Activated naive CD8-positive, alpha-beta T cell treated with anti-CD3 and anti-CD28 coated beads, Interleukin-2, amount 10 ng/mL, durations not matched to agents 7 days and 5 days (primary cell): ENCODE data around the gene CNKSR2. TPM values are rescaled to one million over a fixed set of nuclear protein-coding genes. Genes with fewer than 3 reads are reported as not detected.

Experiments
- ATAC-seq: fragments of 150-1000 bp; cut with Tn5 transposase; one replicate; pipeline ENCODE4 v1.10.0; 2021; ENCODE audit warnings: low read depth, moderate library complexity
- POLR2A ChIA-PET: fragments of 350-600 bp; sonication (Branson Sonifier 250); formaldehyde crosslinking; loops from one replicate; lab custom pipeline; 2021; ENCODE audit warnings: antibody characterized with exemption; lab: Charles Lee
- DNase-seq: peaks from one replicate; pipeline ENCODE4 v3.0.0; 2021
- H3K27ac Mint-ChIP-seq: one replicate; pipeline ENCODE4 v1.8.0; 2022; ENCODE audit warnings: mild to moderate bottlenecking, mixed read lengths
- H3K27me3 Mint-ChIP-seq: one replicate; pipeline ENCODE4 v1.8.0; 2022; ENCODE audit warnings: mild to moderate bottlenecking, moderate library complexity, mixed read lengths
- H3K36me3 Mint-ChIP-seq: one replicate; pipeline ENCODE4 v1.8.0; 2021; ENCODE audit warnings: mild to moderate bottlenecking, mixed read lengths
- H3K4me1 Mint-ChIP-seq: one replicate; pipeline ENCODE4 v1.8.0; 2021; ENCODE audit warnings: mixed read lengths
- H3K4me3 Mint-ChIP-seq: one replicate; pipeline ENCODE4 v1.8.0; 2022; ENCODE audit warnings: mild to moderate bottlenecking, moderate library complexity, mixed read lengths
- H3K9me3 Mint-ChIP-seq: one replicate; pipeline ENCODE4 v1.8.0; 2021; ENCODE audit warnings: mixed read lengths
- total RNA-seq, 2 experiments: library from RNA; stranded (reverse); gene quantifications; one replicate each; pipeline ENCODE4 v1.2.3, GENCODE V29; 2021

The CNKSR2 gene
- total RNA-seq, 2 experiments from 2014 or later, result 9.0 to 9.2 TPM

DNA sequence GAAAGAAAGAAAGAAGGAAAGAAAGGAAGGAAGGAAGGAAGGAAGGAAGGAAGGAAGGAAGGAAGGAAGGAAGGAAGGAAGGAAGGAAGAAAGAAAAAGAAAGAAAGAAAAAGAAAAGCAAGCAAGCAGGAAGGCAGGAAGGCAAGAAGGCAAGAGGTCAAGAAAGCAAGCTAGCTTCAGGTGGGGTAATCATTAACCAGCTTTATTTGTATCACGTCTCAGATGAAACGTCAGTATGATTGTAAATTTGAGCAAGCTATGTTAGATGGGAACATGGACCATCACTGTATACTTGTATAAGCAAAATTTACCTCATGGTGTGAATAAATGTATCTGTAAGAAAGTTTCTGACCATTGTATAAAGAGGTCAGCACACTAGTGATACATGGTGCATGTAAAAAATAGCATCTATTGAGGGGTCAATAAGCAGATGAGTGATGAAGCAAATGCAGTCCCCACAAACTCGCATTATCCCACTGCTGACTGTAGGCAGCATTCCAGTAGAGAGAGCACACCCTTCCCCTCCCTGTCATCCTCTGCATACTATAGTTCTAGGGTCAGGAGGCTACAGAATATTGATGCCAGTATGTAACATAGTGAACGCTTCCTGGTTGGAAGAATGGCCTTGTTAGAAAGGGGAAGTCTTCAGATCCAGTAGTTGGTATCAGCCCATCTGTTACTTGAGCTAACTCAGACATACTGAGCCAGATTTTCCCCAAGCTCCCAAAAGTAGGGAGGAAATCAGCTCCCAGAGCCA is 300.4 kb downstream of the CNKSR2 start:
- no peaks in the 10 kb centered on the region for H3K9me3 Mint-ChIP-seq
- no peaks in the 10 kb centered on the region for H3K36me3 Mint-ChIP-seq
- H3K4me3 Mint-ChIP-seq, result no peak overlapping the region
- peaks cover 3% of the 10 kb centered on the region for H3K27me3 Mint-ChIP-seq
- POLR2A ChIA-PET, result no interaction called here
- DNase-seq (no peak), ATAC-seq (no peak)
- no peak overlapping the region for H3K27ac Mint-ChIP-seq
- no peaks in the 10 kb centered on the region for H3K4me1 Mint-ChIP-seq

DNA sequence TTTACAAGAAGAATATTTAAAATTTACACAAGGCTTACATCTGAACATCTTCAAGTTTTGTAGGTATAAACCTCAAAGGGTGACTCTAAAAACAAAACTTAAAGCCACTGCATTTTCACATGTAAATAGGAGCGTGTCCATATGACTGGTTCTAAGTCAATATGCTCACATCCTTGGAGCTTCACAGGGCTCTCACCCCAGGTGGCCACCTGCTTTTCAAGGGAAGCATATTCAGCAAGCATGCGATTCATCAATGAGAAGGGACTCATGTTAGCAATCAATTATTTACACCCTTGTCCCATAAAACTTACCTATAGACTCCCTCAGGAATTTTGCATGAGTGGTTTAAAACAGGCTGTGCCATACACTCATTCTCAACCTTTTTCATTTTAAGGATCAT is 301.7 kb downstream of the CNKSR2 start:
- H3K27ac Mint-ChIP-seq, result no peak overlapping the region
- no peak for DNase-seq
- no peak overlapping the region for H3K4me3 Mint-ChIP-seq
- ATAC-seq, result no peak
- peaks cover 3% of the 10 kb centered on the region for H3K27me3 Mint-ChIP-seq
- POLR2A ChIA-PET, result no interaction called here
- no peaks in the 10 kb centered on the region for H3K4me1 Mint-ChIP-seq
- H3K36me3 Mint-ChIP-seq, result no peaks in the 10 kb centered on the region
- H3K9me3 Mint-ChIP-seq, result no peaks in the 10 kb centered on the region

DNA sequence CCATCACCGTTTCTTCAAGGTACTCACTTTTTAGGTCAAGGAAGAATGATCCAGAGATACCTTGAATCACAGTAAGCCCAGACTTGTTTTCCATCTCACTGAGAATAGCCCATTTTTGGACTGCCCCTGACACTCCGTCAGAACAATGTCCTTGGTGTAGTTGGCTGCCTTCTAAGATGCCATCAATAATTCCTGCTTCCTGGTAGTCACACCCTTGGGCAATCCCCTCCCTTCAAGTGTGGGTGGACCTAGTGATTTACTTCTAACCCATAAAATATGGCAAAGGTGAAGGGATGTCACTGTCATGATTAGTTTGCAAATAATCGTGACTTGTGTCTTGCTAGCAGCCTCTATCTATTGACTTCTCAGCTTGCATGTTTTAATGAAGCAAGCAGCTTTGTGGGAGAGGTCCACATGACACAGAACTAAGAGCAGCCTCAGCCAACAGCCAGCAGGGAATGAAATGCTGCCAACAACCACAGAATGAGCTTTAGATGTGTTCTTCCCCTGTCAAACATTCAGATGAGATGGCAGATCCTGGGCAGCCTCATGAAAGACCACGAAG is 303.9 kb downstream of the CNKSR2 start:
- no peaks in the 10 kb centered on the region for H3K36me3 Mint-ChIP-seq
- no peak for DNase-seq
- H3K4me3 Mint-ChIP-seq, result no peak overlapping the region
- peaks cover 3% of the 10 kb centered on the region for H3K27me3 Mint-ChIP-seq
- no peak for ATAC-seq
- POLR2A ChIA-PET, result no interaction called here
- no peaks in the 10 kb centered on the region for H3K4me1 Mint-ChIP-seq
- H3K27ac Mint-ChIP-seq, result no peak overlapping the region
- no peaks in the 10 kb centered on the region for H3K9me3 Mint-ChIP-seq

DNA sequence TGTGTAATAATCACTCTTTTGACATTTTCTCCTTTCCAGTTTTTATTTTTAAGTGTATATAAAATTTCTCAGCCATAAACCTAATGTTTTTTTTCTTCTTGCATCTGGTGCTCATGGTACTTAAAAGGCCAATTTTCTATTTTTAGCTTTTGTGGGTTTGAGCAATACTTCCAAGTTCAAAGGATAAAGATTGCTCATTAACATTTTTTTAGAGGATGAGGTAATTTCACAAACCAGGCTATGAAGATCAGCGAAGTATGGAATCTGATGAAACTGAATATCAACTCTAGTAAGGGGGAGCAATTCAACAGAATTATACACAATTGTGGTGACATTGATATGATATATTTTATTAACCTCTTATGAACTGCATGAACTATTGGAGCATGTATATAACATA is 309.7 kb downstream of the CNKSR2 start:
- H3K4me3 Mint-ChIP-seq, result no peak overlapping the region
- H3K9me3 Mint-ChIP-seq, result peaks cover 2% of the 10 kb centered on the region
- no peaks in the 10 kb centered on the region for H3K27me3 Mint-ChIP-seq
- ATAC-seq (no peak), DNase-seq (no peak)
- H3K36me3 Mint-ChIP-seq, result no peaks in the 10 kb centered on the region
- H3K4me1 Mint-ChIP-seq, result no peaks in the 10 kb centered on the region
- H3K27ac Mint-ChIP-seq, result no peak overlapping the region
- POLR2A ChIA-PET, result no interaction called here

DNA sequence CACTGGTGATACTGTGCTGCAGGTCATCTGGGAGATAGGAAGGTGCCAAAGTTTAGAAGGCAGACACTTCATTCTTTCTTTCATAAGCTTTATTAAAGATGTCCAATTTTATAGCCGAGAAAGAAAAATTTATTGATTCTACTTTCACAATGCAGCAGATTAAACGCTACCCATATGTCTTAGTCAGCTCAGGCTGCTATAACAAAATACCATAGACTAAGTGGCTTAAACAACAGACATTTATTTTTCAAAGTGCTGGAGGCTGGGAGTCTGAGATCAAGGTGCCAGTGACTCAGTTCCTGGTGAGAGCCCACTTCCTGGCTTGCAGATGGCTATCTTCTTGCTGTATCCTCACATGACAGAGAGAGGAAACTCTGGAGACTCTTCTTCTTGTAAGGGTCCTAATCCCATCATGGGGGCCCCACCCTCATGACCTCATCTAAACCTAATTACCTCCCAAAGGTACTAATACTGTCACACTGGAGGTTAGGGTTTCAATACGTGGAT is 317.3 kb downstream of the CNKSR2 start:
- POLR2A ChIA-PET, result no interaction called here
- DNase-seq, result no peak
- peaks cover 5% of the 10 kb centered on the region for H3K9me3 Mint-ChIP-seq
- no peak overlapping the region for H3K4me3 Mint-ChIP-seq
- peaks cover 4% of the 10 kb centered on the region for H3K4me1 Mint-ChIP-seq
- H3K36me3 Mint-ChIP-seq, result peaks cover 4% of the 10 kb centered on the region
- no peak overlapping the region for H3K27ac Mint-ChIP-seq
- H3K27me3 Mint-ChIP-seq, result no peaks in the 10 kb centered on the region
- peak; percentile 18 for ATAC-seq

DNA sequence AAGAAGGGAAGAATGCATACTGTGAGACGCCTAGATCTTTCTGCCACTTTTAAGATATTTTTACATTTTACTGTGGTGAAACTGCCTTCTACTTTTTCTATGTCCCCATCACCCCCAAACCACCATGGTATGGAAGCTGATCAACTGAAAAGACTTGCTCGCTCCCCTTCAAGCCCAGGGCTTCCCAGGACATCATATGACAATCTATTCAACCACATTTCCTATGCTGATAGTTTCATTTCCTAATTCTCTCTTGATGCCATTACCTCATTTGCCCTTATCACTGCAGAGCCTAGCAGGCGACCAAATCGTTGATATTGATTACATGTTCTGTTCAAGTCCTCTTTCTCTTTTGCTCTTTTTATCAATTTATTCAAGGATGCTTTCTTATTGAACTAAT is 324.1 kb downstream of the CNKSR2 start:
- ATAC-seq (no peak), DNase-seq (no peak)
- POLR2A ChIA-PET, result no interaction called here
- no peaks in the 10 kb centered on the region for H3K9me3 Mint-ChIP-seq
- no peaks in the 10 kb centered on the region for H3K36me3 Mint-ChIP-seq
- no peaks in the 10 kb centered on the region for H3K27me3 Mint-ChIP-seq
- no peaks in the 10 kb centered on the region for H3K4me1 Mint-ChIP-seq
- no peak overlapping the region for H3K4me3 Mint-ChIP-seq
- H3K27ac Mint-ChIP-seq, result no peak overlapping the region

DNA sequence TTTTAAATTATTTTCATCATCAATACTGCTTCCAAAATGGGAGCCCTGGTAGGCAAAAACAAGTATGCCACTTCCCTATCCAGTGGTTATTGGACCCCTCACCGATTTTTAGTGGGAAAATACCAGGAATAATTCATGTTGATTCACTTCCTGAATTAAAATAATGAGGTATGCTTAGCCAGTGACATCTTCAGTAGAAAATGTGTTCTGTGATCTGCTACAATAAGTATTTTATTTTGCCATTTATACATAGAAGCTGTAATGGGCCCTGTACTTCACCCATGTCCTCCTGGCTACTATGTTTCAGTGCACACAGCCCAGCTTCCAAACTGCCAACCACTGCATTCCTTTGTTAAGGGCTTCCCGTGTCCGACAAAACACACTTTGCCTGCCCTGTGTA is 324.9 kb downstream of the CNKSR2 start:
- H3K27me3 Mint-ChIP-seq, result no peaks in the 10 kb centered on the region
- POLR2A ChIA-PET, result no interaction called here

DNA sequence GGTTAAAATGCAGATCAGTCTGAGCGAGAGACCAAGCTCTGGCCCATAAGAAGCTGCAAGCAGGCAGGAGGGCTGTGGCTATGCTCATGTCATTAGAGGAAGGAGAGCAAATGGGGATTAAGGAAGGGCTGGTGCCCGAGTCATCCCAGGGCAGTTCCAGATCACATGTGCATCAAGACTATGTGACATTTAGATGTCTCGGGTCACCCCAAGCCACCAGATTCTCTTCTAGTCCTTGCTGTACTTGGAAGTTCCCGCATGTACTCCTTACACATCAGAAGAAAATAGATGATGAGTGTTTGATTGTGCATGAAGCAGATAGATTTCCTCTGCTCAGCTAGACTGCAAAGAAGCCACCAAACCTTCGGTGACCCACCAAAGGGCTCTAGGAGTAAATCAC is 326.1 kb downstream of the CNKSR2 start:
- no peaks in the 10 kb centered on the region for H3K36me3 Mint-ChIP-seq
- POLR2A ChIA-PET, result no interaction called here
- H3K9me3 Mint-ChIP-seq, result no peaks in the 10 kb centered on the region
- no peak for ATAC-seq
- no peak overlapping the region for H3K4me3 Mint-ChIP-seq
- no peaks in the 10 kb centered on the region for H3K27me3 Mint-ChIP-seq
- H3K27ac Mint-ChIP-seq, result no peak overlapping the region
- no peaks in the 10 kb centered on the region for H3K4me1 Mint-ChIP-seq
- DNase-seq, result no peak

More for the DNA sequence above, 324.9 kb downstream of the CNKSR2 start:
- Mint-ChIP-seq H3K4me1 (no peaks in the 10 kb centered on the region), H3K36me3 (no peaks in the 10 kb centered on the region), H3K9me3 (no peaks in the 10 kb centered on the region), H3K27ac (no peak overlapping the region), H3K4me3 (no peak overlapping the region)
- ATAC-seq (no peak), DNase-seq (no peak)

DNA sequence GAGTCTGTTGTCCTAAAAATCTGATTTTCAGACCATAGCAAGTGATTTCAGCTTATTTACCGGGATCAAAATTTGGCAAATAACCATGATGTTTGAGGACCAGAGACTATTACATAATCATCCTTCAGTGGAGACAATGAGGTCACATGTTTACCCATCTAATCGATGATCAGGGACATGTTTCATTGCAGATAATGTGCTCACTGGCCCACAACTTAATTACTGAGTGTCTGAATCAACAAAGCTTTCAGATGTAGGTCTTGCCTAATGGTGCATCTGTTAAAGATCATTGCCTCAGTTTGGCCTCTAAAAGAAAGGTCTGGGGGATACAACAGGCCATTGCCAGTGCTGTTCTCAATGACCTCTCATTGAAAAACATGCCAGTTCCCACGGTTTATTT is 326.7 kb downstream of the CNKSR2 start:
- ATAC-seq (no peak), DNase-seq (no peak)
- POLR2A ChIA-PET, result no interaction called here
- no peaks in the 10 kb centered on the region for H3K9me3 Mint-ChIP-seq
- H3K4me3 Mint-ChIP-seq, result no peak overlapping the region
- no peaks in the 10 kb centered on the region for H3K36me3 Mint-ChIP-seq
- no peaks in the 10 kb centered on the region for H3K4me1 Mint-ChIP-seq
- no peaks in the 10 kb centered on the region for H3K27me3 Mint-ChIP-seq
- H3K27ac Mint-ChIP-seq, result no peak overlapping the region

DNA sequence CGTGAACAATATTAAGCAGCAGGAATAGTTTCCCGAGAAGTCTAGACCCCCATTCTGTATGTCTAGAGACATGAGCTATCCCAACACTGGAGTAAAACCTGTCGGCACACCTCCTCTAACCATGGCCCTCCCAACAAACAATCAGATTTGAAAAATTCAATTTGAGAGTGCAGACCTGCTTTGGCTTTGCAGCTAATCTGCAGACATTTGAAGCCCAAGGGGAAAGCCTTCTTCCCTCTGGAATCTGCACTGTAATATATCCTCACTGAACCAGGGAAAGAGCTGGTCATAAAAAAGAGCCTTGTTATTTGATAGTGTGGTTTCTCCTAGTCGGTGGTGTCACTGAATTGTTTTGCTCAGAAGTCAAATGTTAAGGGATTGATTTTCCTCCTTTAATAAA is 328.5 kb downstream of the CNKSR2 start:
- H3K36me3 Mint-ChIP-seq, result no peaks in the 10 kb centered on the region
- POLR2A ChIA-PET, result no interaction called here
- no peaks in the 10 kb centered on the region for H3K27me3 Mint-ChIP-seq
- no peaks in the 10 kb centered on the region for H3K4me1 Mint-ChIP-seq
- ATAC-seq, result no peak
- no peak overlapping the region for H3K4me3 Mint-ChIP-seq
- no peak overlapping the region for H3K27ac Mint-ChIP-seq
- H3K9me3 Mint-ChIP-seq, result no peaks in the 10 kb centered on the region
- DNase-seq, result no peak
